ENCODE measurements around the gene EHD4. TPM values are rescaled to one million over a fixed set of nuclear protein-coding genes. Genes with fewer than 3 reads are reported as not detected.

EHD4 gene
- total and polyA plus RNA-seq, 9 of the 15 experiments (the other 6 are each of a cell fraction or from before 2014, with no cell fraction given): 0.89 to 10.3 (median 6.4) TPM

GRCh38 chr15:41917767-41918430 is 54.5 kb downstream of the EHD4 start (continued):
- TF ChIP-seq PRDM10 (IDR thresholded peaks at IDR 0.05; ENCODE audit: partially characterized antibody): no peak
- TF ChIP-seq ZNF79 (CRISPR knock-in tag; IDR thresholded peaks at IDR 0.05; ENCODE audit: low read depth): no peak
- TF ChIP-seq ZHX1 (conservative IDR thresholded peaks at IDR 0.05; ENCODE audit: low read length): no peak
- peak; percentile 22; the same call in 1 of the 2 replicates for TF ChIP-seq EP300 (IDR thresholded peaks at IDR 0.05; ENCODE audit: low read length)
- TF ChIP-seq MYBL2 (IDR thresholded peaks at IDR 0.05; ENCODE audit: low read depth): no peak
- TF ChIP-seq MYBL2 (CRISPR knock-in tag; IDR thresholded peaks at IDR 0.05; ENCODE audit: borderline replicate concordance): no peak
- no peak for TF ChIP-seq PHF21A (IDR thresholded peaks at IDR 0.05; ENCODE audit: borderline replicate concordance, low read depth)
- no peak for TF ChIP-seq ZNF76 (CRISPR knock-in tag; IDR thresholded peaks at IDR 0.05; ENCODE audit: borderline replicate concordance)
- no peak for TF ChIP-seq SPI1 (IDR thresholded peaks at IDR 0.05; ENCODE audit: borderline replicate concordance, low read depth, low read length)
- TF ChIP-seq RBM14 (IDR thresholded peaks at IDR 0.05; ENCODE audit: borderline replicate concordance, insufficient read depth, low read depth, low read length): no peak
- TF ChIP-seq SMAD1 (IDR thresholded peaks at IDR 0.05; ENCODE audit: low read depth, low read length, partially characterized antibody): no peak
- TF ChIP-seq ZBED1 (IDR thresholded peaks at IDR 0.05): no peak
- TF ChIP-seq STAG1 (CRISPR knock-in tag; IDR thresholded peaks at IDR 0.05; ENCODE audit: borderline replicate concordance): no peak
- TF ChIP-seq HNRNPLL (IDR thresholded peaks at IDR 0.05; ENCODE audit: low read depth, low read length, poor library complexity, severe bottlenecking): no peak
- no peak for TF ChIP-seq ERF (CRISPR knock-in tag; IDR thresholded peaks at IDR 0.05)
- TF ChIP-seq HNRNPH1 (optimal IDR thresholded peaks at IDR 0.05; ENCODE audit: low read depth, low read length): no peak
- no peak for TF ChIP-seq DNMT1 (IDR thresholded peaks at IDR 0.05)
- TF ChIP-seq, protein P1, sequence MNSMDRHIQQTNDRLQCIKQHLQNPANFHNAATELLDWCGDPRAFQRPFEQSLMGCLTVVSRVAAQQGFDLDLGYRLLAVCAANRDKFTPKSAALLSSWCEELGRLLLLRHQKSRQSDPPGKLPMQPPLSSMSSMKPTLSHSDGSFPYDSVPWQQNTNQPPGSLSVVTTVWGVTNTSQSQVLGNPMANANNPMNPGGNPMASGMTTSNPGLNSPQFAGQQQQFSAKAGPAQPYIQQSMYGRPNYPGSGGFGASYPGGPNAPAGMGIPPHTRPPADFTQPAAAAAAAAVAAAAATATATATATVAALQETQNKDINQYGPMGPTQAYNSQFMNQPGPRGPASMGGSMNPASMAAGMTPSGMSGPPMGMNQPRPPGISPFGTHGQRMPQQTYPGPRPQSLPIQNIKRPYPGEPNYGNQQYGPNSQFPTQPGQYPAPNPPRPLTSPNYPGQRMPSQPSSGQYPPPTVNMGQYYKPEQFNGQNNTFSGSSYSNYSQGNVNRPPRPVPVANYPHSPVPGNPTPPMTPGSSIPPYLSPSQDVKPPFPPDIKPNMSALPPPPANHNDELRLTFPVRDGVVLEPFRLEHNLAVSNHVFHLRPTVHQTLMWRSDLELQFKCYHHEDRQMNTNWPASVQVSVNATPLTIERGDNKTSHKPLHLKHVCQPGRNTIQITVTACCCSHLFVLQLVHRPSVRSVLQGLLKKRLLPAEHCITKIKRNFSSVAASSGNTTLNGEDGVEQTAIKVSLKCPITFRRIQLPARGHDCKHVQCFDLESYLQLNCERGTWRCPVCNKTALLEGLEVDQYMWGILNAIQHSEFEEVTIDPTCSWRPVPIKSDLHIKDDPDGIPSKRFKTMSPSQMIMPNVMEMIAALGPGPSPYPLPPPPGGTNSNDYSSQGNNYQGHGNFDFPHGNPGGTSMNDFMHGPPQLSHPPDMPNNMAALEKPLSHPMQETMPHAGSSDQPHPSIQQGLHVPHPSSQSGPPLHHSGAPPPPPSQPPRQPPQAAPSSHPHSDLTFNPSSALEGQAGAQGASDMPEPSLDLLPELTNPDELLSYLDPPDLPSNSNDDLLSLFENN (IDR thresholded peaks at IDR 0.05; ENCODE audit: low read depth in 2 of 2, low read length in 2 of 2): no peak
- no peak for TF ChIP-seq ZNF24 (IDR thresholded peaks at IDR 0.05)

Data from K562 (cell line).